Smooth muscle cell (in vitro differentiated cells): ENCODE measurements around the gene CD44. TPM values are rescaled to one million over a fixed set of nuclear protein-coding genes. Genes with fewer than 3 reads are reported as not detected.

Source experiments
- DNase-seq: peaks from one replicate; lab custom pipeline; 2025; ENCODE audit not compliant: unreplicated experiment; lab: John Stamatoyannopoulos, UW
- H2AFZ ChIP-seq: fragments of 200-600 bp; sonication (generic); 2 replicates; pipeline ENCODE4 v1.6.0; 2016; ENCODE audit warnings: antibody characterized with exemption, low read depth, mild to moderate bottlenecking
- H3F3A ChIP-seq: fragments of 200-600 bp; sonication (generic); 2 replicates; pipeline ENCODE4 v1.6.0; 2017; ENCODE audit warnings: antibody characterized with exemption, low read depth
- H3K27ac ChIP-seq: fragments of 200-600 bp; sonication (generic); 2 replicates; pipeline ENCODE4 v1.5.1; 2016; ENCODE audit warnings: low read depth, mild to moderate bottlenecking
- H3K27me3 ChIP-seq: fragments of 200-600 bp; sonication (generic); 2 replicates; pipeline ENCODE4 v1.6.1; 2016; ENCODE audit warnings: low read depth, mild to moderate bottlenecking
- H3K36me3 ChIP-seq: fragments of 200-600 bp; sonication (generic); 2 replicates; pipeline ENCODE4 v1.5.1; 2016; ENCODE audit warnings: low read depth
- H3K4me1 ChIP-seq: fragments of 200-600 bp; sonication (generic); 2 replicates; pipeline ENCODE4 v1.5.1; 2016; ENCODE audit warnings: low read depth
- H3K4me2 ChIP-seq: fragments of 200-600 bp; sonication (generic); 2 replicates; pipeline ENCODE4 v1.6.0; 2016; ENCODE audit warnings: mild to moderate bottlenecking
- H3K4me3 ChIP-seq: fragments of 200-600 bp; sonication (generic); 2 replicates; pipeline ENCODE4 v1.5.1; 2016; ENCODE audit warnings: mild to moderate bottlenecking
- H3K79me2 ChIP-seq: fragments of 200-600 bp; sonication (generic); 2 replicates; pipeline ENCODE4 v1.6.0; 2016; ENCODE audit warnings: low read depth, mild to moderate bottlenecking
- H3K9ac ChIP-seq: fragments of 200-600 bp; sonication (generic); 2 replicates; pipeline ENCODE4 v1.6.0; 2016; ENCODE audit warnings: low read depth
- H3K9me3 ChIP-seq: fragments of 200-600 bp; sonication (generic); replicated peaks from 2 replicates; pipeline ENCODE4 v1.5.1; 2016; ENCODE audit warnings: low read depth
- H4K20me1 ChIP-seq: fragments of 200-600 bp; sonication (generic); 2 replicates; pipeline ENCODE4 v1.6.0; 2016; ENCODE audit warnings: low read depth
- WGBS: methylation state at CpG from one replicate; pipeline ENCODE4 v1.1.7; 2016; ENCODE audit warnings: low lambda C conversion rate; 5-methylcytosine and 5-hydroxymethylcytosine counted together
- polyA plus RNA-seq: library from polyadenylated mRNA; unstranded; fragments of >200 nt; fragmentation: Nextera tagmentation; extraction: Ambion mirVana; gene quantifications from 2 replicates; pipeline ENCODE4 v1.2.1, GENCODE V29; 2016
- total RNA-seq: library from RNA; depleted of rRNA; stranded (reverse); fragments of >200 nt; gene quantifications from 2 replicates; pipeline ENCODE4 v1.2.3, GENCODE V29; 2014
- TF ChIP-seq, protein P1 (sequence below): fragments of 200-600 bp; sonication (generic); IDR thresholded peaks from 2 replicates; pipeline ENCODE4 v1.5.1; 2017; ENCODE audit warnings: borderline replicate concordance, mild to moderate bottlenecking, antibody characterized with exemption; ENCODE audit not compliant: insufficient read depth, poor library complexity, severe bottlenecking

CD44 gene
- total and polyA plus RNA-seq, 2 experiments from 2014 or later, result 116 to 248 TPM

DNA sequence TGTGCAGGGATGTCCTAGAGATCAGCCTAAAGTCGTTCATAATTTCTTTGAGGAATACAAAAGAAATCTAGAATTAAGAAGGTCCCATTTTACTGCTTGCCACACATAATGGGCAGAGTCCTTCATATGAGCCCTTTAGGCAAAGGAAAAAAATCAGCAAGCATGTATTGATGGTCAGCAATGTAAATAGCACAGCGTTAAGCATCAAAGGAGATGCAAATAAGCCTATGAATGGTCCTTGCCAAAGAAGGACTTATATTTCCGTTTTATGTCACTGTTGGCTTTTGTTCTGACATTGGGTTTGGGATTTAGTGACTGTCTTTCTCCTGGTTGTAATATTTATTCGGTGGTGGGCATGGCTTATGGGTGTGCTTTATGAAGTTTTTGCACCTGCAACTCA, 69.8 kb downstream of the CD44 start:
- Histone ChIP-seq H4K20me1 (no peaks in the 10 kb centered on the region), H3K4me1 (no peaks in the 10 kb centered on the region), H3F3A (no peaks in the 10 kb centered on the region), H3K9ac (no peak overlapping the region), H3K36me3 (peaks cover 4% of the 10 kb centered on the region), H3K4me2 (no peak overlapping the region), H3K79me2 (no peaks in the 10 kb centered on the region), H3K27me3 (no peaks in the 10 kb centered on the region), H3K9me3 (no peaks in the 10 kb centered on the region), H3K27ac (no peak overlapping the region), H2AFZ (no peak overlapping the region), H3K4me3 (no peak overlapping the region)
- TF ChIP-seq, protein P1, sequence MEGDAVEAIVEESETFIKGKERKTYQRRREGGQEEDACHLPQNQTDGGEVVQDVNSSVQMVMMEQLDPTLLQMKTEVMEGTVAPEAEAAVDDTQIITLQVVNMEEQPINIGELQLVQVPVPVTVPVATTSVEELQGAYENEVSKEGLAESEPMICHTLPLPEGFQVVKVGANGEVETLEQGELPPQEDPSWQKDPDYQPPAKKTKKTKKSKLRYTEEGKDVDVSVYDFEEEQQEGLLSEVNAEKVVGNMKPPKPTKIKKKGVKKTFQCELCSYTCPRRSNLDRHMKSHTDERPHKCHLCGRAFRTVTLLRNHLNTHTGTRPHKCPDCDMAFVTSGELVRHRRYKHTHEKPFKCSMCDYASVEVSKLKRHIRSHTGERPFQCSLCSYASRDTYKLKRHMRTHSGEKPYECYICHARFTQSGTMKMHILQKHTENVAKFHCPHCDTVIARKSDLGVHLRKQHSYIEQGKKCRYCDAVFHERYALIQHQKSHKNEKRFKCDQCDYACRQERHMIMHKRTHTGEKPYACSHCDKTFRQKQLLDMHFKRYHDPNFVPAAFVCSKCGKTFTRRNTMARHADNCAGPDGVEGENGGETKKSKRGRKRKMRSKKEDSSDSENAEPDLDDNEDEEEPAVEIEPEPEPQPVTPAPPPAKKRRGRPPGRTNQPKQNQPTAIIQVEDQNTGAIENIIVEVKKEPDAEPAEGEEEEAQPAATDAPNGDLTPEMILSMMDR, result no peak
- WGBS, result 63% methylated on average over 4 of the region's 4 CpGs
- no peak for DNase-seq

DNA sequence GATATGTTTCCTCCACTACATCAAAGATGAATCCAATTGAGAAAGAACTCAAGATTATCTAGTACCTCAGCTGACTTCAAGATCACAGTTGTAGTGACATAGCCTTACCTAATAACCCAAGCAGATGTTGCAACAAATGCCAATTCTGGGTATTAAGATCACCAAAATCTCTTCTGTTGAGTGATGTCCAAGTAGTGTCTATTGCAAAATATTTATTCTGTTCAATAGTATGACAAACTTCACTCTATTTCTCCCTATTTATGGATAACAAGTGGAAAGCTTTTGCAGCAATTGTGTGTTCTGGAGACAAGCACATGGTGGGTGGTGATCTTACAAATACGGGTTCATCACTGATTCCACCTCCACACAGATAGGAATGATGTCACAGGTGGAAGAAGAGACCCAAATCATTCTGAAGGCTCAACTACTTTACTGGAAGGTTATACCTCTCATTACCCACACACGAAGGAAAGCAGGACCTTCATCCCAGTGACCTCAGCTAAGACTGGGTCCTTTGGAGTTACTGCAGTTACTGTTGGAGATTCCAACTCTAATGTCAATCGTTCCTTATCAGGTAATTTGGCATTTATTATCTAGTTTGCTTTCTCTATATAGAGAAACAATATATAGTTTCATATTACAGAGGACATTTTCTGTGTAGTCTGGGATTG, 72.0 kb downstream of the CD44 start:
- no peak overlapping the region for H3K4me3 ChIP-seq
- peaks cover 4% of the 10 kb centered on the region for H3K36me3 ChIP-seq
- H3K4me1 ChIP-seq, result no peaks in the 10 kb centered on the region
- no peak overlapping the region for H3K9ac ChIP-seq
- no peak overlapping the region for H3K27ac ChIP-seq
- H3K79me2 ChIP-seq, result no peaks in the 10 kb centered on the region
- no peak for DNase-seq
- TF ChIP-seq, protein P1, result no peak
- no peaks in the 10 kb centered on the region for H3F3A ChIP-seq
- no peaks in the 10 kb centered on the region for H3K9me3 ChIP-seq
- H3K27me3 ChIP-seq, result no peaks in the 10 kb centered on the region
- WGBS, result 98% methylated on average over 3 of the region's 3 CpGs
- no peak overlapping the region for H2AFZ ChIP-seq
- no peaks in the 10 kb centered on the region for H4K20me1 ChIP-seq
- no peak overlapping the region for H3K4me2 ChIP-seq

DNA sequence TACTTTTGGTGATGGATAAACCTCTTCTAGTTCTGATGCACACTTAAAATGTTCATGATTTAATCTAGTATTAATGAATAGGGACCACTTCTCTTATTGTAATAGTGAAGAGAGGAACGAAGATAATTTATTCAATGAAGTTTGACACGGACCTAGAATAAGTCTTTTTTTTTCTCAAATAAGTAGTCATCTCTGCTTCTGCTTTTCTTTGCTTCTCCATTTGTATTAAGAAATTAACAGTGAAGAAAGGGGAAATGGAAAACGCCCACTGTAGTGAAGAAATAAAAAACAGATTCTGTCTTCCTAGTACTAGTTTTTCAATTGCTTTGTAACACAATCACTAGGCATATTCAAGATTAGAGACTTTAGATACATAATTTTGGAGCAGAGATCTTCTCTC, 73.0 kb downstream of the CD44 start:
- H3K4me2 ChIP-seq, result no peak overlapping the region
- H3K4me3 ChIP-seq, result no peak overlapping the region
- no peaks in the 10 kb centered on the region for H3K4me1 ChIP-seq
- no peaks in the 10 kb centered on the region for H3K27me3 ChIP-seq
- no peak overlapping the region for H2AFZ ChIP-seq
- H3K36me3 ChIP-seq, result peaks cover 4% of the 10 kb centered on the region
- DNase-seq, result no peak
- H3K27ac ChIP-seq, result no peak overlapping the region
- no peaks in the 10 kb centered on the region for H4K20me1 ChIP-seq
- no peaks in the 10 kb centered on the region for H3K9me3 ChIP-seq
- WGBS, result 93% methylated on average over 3 of the region's 3 CpGs
- no peaks in the 10 kb centered on the region for H3F3A ChIP-seq
- H3K9ac ChIP-seq, result no peak overlapping the region
- TF ChIP-seq, protein P1, result no peak
- no peaks in the 10 kb centered on the region for H3K79me2 ChIP-seq

DNA sequence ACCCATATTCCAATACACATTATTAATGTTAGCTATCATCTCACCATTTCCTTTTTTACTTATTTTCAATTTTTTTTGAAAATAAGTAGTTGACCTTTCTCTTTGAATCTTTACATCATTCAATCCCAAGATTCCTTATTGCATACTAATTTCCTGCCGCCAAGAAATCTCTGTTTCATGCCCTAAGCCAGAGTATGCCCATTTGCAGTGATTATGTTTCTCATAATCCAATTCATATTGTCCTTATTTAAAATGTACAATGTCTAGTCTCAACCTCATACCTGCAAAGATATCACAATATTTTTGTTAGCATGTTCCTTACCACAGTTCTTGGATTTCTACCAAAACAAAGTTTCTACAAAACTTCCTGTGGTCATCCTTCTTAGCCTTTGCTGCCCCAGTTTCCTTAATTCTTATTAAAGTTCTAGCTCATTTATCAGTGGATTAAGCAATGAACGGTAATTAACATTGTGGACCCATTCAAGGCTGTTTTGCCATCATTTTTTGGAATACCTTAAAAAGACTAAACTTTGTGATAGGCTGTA, 75.3 kb downstream of the CD44 start:
- Histone ChIP-seq H4K20me1 (no peaks in the 10 kb centered on the region), H3K27me3 (no peaks in the 10 kb centered on the region), H2AFZ (no peak overlapping the region), H3K9me3 (no peaks in the 10 kb centered on the region), H3K36me3 (peaks cover 4% of the 10 kb centered on the region), H3K79me2 (no peaks in the 10 kb centered on the region), H3K9ac (no peak overlapping the region), H3K4me1 (no peaks in the 10 kb centered on the region), H3K4me2 (peak overlapping the region; percentile 18), H3F3A (no peaks in the 10 kb centered on the region), H3K27ac (peak overlapping the region; percentile 58), H3K4me3 (no peak overlapping the region)
- TF ChIP-seq, protein P1, result no peak
- DNase-seq, result no peak
- WGBS, result 65% methylated on average over 2 of the region's 2 CpGs
